C4-2B (cell line): Measurements from ENCODE around the gene QKI.

Experiments
- ZFX ChIP-seq: fragments of 450-650 bp; IDR thresholded peaks from 2 replicates; pipeline ENCODE4 v1.6.1; 2017
- TF ChIP-seq, protein P1 (sequence below): fragments of 450-650 bp; conservative IDR thresholded peaks from 2 replicates; pipeline ENCODE4 v1.5.1; 2017; ENCODE audit warnings: mild to moderate bottlenecking

DNA sequence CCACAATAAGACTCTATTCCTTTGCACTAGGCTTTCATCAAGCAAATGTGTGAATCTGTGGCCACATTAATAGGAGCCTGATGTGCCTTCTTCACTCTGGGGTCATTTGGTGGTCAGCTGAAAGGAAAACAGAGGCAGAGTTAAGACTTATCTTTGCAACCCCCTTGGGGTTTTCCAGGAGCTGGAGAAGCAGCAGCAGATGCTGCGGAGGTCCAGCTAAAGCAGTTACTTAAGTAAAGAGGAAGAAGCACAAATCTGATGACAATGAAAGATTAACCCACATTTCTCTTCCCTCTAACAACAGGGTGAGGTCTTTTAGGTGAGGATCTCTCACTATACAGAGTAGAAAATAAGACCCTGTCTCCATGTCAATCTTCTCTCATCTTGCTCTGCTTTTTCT lies 45.4 kb upstream of the QKI start:
- TF ChIP-seq, protein P1, sequence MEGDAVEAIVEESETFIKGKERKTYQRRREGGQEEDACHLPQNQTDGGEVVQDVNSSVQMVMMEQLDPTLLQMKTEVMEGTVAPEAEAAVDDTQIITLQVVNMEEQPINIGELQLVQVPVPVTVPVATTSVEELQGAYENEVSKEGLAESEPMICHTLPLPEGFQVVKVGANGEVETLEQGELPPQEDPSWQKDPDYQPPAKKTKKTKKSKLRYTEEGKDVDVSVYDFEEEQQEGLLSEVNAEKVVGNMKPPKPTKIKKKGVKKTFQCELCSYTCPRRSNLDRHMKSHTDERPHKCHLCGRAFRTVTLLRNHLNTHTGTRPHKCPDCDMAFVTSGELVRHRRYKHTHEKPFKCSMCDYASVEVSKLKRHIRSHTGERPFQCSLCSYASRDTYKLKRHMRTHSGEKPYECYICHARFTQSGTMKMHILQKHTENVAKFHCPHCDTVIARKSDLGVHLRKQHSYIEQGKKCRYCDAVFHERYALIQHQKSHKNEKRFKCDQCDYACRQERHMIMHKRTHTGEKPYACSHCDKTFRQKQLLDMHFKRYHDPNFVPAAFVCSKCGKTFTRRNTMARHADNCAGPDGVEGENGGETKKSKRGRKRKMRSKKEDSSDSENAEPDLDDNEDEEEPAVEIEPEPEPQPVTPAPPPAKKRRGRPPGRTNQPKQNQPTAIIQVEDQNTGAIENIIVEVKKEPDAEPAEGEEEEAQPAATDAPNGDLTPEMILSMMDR = no peak
- TF ChIP-seq ZFX = no peak
